ENCODE data around the gene SIGLEC6. TPM values are rescaled to one million over a fixed set of nuclear protein-coding genes. Genes with fewer than 3 reads are reported as not detected.
A peak's percentile ranks its signal among the peaks of the same experiment; 100 is the strongest.

SIGLEC6 gene
- total RNA-seq, 1 donor = 0.54 TPM

- DNase-seq (ENCODE audit: low read depth in 2 of 3, low spot score in 2 of 3) = no peak
These were observed 52.9 kb downstream of the SIGLEC6 start, which contains the start of gene CEACAM18 for GRCh38 chr19:51478381-51479234. TSS of gene CEACAM18 (plus strand) at chr19:51478539.

GRCh38 chr19:51477344-51477743 is 54.1 kb downstream of the SIGLEC6 start:
- no peak for DNase-seq (ENCODE audit: low read depth in 2 of 3, low spot score in 2 of 3)

GRCh38 chr19:51476164-51476563 is 55.3 kb downstream of the SIGLEC6 start:
- DNase-seq (ENCODE audit: low read depth in 2 of 3, low spot score in 2 of 3) = no peak

GRCh38 chr19:51473009-51473707 is 58.3 kb downstream of the SIGLEC6 start:
- DNase-seq (ENCODE audit: low read depth in 2 of 3, low spot score in 2 of 3) = peak; percentile 55 to 90 (median 72)

GRCh38 chr19:51472607-51473006 is 58.9 kb downstream of the SIGLEC6 start:
- no peak for DNase-seq (ENCODE audit: low read depth in 2 of 3, low spot score in 2 of 3)

GRCh38 chr19:51471527-51471926 is 59.9 kb downstream of the SIGLEC6 start:
- DNase-seq (ENCODE audit: low read depth in 2 of 3, low spot score in 2 of 3) = no peak

GRCh38 chr19:51470966-51471365 is 60.5 kb downstream of the SIGLEC6 start:
- no peak for DNase-seq (ENCODE audit: low read depth in 2 of 3, low spot score in 2 of 3)

GRCh38 chr19:51469629-51470028 is 61.8 kb downstream of the SIGLEC6 start:
- DNase-seq (ENCODE audit: low read depth in 2 of 3, low spot score in 2 of 3) = no peak

GRCh38 chr19:51469162-51469561 is 62.3 kb downstream of the SIGLEC6 start:
- DNase-seq (ENCODE audit: low read depth in 2 of 3, low spot score in 2 of 3) = no peak

GRCh38 chr19:51468545-51468920 is 62.9 kb downstream of the SIGLEC6 start:
- DNase-seq (ENCODE audit: low read depth in 2 of 3, low spot score in 2 of 3) = no peak

- DNase-seq (ENCODE audit: low read depth in 2 of 3, low spot score in 2 of 3) = no peak
These were observed 63.5 kb downstream of the SIGLEC6 start for GRCh38 chr19:51467864-51468544.

Small RNAs within 50 kb of the gene (small RNA-seq; reads per million reads assigned to genes)
- not detected for gene AC020914.3

Other genes starting within 250 kb of the SIGLEC6 start
- 1.1 TPM for gene IGLON5, start 220.0 kb downstream of the SIGLEC6 start, total RNA-seq
- 0.81 TPM for gene VSIG10L, start 189.5 kb downstream of the SIGLEC6 start, total RNA-seq
- 162 TPM for gene ETFB, start 165.3 kb downstream of the SIGLEC6 start, total RNA-seq
- gene CLDND2, start 162.7 kb downstream of the SIGLEC6 start, total RNA-seq = not detected
- 24.0 TPM for gene NKG7, start 159.0 kb downstream of the SIGLEC6 start, total RNA-seq
- gene LIM2, start 143.7 kb downstream of the SIGLEC6 start, total RNA-seq = not detected
- gene C19orf84, start 141.1 kb downstream of the SIGLEC6 start, total RNA-seq = 0.27 TPM
- gene SIGLEC10, start 114.0 kb downstream of the SIGLEC6 start, total RNA-seq = 6.7 TPM
- 0.27 TPM for gene SIGLEC8, start 73.2 kb downstream of the SIGLEC6 start, total RNA-seq
- not detected for gene CEACAM18, start 53.1 kb downstream of the SIGLEC6 start, total RNA-seq
- 1.1 TPM for gene SIGLEC12, start 29.9 kb downstream of the SIGLEC6 start, total RNA-seq
- gene ZNF175, start 39.6 kb upstream of the SIGLEC6 start, total RNA-seq = 2.7 TPM
- gene SIGLEC5, start 98.7 kb upstream of the SIGLEC6 start, total RNA-seq = 2.2 TPM
- gene SIGLEC14, start 115.2 kb upstream of the SIGLEC6 start, total RNA-seq = 2.7 TPM
- gene SPACA6, start 161.7 kb upstream of the SIGLEC6 start, total RNA-seq = 1.3 TPM
- gene HAS1, start 192.3 kb upstream of the SIGLEC6 start, total RNA-seq = under 0.01 TPM
- gene FPR1, start 220.2 kb upstream of the SIGLEC6 start, total RNA-seq = 7.3 TPM
- 0.54 TPM for gene FPR2, start 229.5 kb upstream of the SIGLEC6 start, total RNA-seq